Measurements from ENCODE around the gene C12orf42. TPM values are rescaled to one million over a fixed set of nuclear protein-coding genes. Genes with fewer than 3 reads are reported as not detected.
"Not testable (repeated sequence)": the region's sequence is repeated elsewhere in the genome, so short reads cannot be mapped to it uniquely, and the experiment has no call there.

Gene C12orf42
- total RNA-seq, 1 experiment from 2014 or later = not detected

DNA sequence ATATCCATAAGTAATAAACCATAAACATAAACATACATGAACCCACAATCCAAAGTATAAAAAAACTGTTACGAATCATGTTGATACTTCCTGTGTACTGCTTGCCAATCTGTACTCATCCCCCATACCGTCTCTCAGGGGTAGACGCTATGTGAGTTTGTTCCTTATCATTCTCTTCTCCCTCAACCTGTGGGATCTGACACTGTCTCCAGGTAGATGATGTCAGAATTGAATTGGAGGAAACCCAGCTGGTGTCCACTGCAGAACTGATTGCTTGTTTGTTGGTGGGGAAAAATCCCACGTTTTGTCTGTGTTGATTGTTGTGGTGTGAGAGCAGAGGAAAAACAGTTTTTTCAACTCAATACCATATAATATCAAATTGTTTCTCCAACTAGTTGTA, 50.8 kb downstream of the C12orf42 start:
- Histone ChIP-seq H3K27ac (ENCODE audit: low read length) (no peak overlapping the region), H3K4me2 (ENCODE audit: low read depth, low read length, poor library complexity, severe bottlenecking) (no peak overlapping the region), H3K27me3 (ENCODE audit: low read length) (no peaks in the 10 kb centered on the region), H3K79me2 (ENCODE audit: low read length) (no peaks in the 10 kb centered on the region), H3K9me2 (replicated peaks; ENCODE audit: insufficient read depth, low read length) (no peaks in the 10 kb centered on the region), H3K9me3 (ENCODE audit: low read length) (no peaks in the 10 kb centered on the region), H4K20me1 (ENCODE audit: insufficient read depth, low read depth, low read length) (no peaks in the 10 kb centered on the region), H3K4me1 (ENCODE audit: low read length) (peaks cover 13% of the 10 kb centered on the region), H3K9ac (ENCODE audit: low read length) (no peak overlapping the region), H3K4me3 (ENCODE audit: low read length) (no peak overlapping the region), H2AFZ (ENCODE audit: low read length) (no peak overlapping the region), H3K36me3 (ENCODE audit: insufficient read depth, low read length) (no peaks in the 10 kb centered on the region)
- DNase-seq = no peak

- H3K4me2 ChIP-seq (ENCODE audit: low read depth, low read length, poor library complexity, severe bottlenecking) = no peak overlapping the region
- no peaks in the 10 kb centered on the region for H3K9me3 ChIP-seq (ENCODE audit: low read length)
- no peaks in the 10 kb centered on the region for H3K27me3 ChIP-seq (ENCODE audit: low read length)
- no peaks in the 10 kb centered on the region for H3K79me2 ChIP-seq (ENCODE audit: low read length)
- H3K36me3 ChIP-seq (ENCODE audit: insufficient read depth, low read length) = no peaks in the 10 kb centered on the region
- H3K4me1 ChIP-seq (ENCODE audit: low read length) = peaks cover 13% of the 10 kb centered on the region
- H2AFZ ChIP-seq (ENCODE audit: low read length) = no peak overlapping the region
- no peaks in the 10 kb centered on the region for H4K20me1 ChIP-seq (ENCODE audit: insufficient read depth, low read depth, low read length)
- DNase-seq = no peak
- no peaks in the 10 kb centered on the region for H3K9me2 ChIP-seq (replicated peaks; ENCODE audit: insufficient read depth, low read length)
- H3K27ac ChIP-seq (ENCODE audit: low read length) = no peak overlapping the region
- no peak overlapping the region for H3K4me3 ChIP-seq (ENCODE audit: low read length)
- no peak overlapping the region for H3K9ac ChIP-seq (ENCODE audit: low read length)
Measured at GRCh38 chr12:103442822-103443221, 52.9 kb downstream of the C12orf42 start.

- Histone ChIP-seq H3K79me2 (ENCODE audit: low read length) (no peaks in the 10 kb centered on the region), H3K27me3 (ENCODE audit: low read length) (no peaks in the 10 kb centered on the region), H3K4me3 (ENCODE audit: low read length) (no peak overlapping the region), H3K9ac (ENCODE audit: low read length) (no peak overlapping the region), H3K36me3 (ENCODE audit: insufficient read depth, low read length) (no peaks in the 10 kb centered on the region), H3K4me2 (ENCODE audit: low read depth, low read length, poor library complexity, severe bottlenecking) (no peak overlapping the region), H4K20me1 (ENCODE audit: insufficient read depth, low read depth, low read length) (no peaks in the 10 kb centered on the region), H3K9me2 (replicated peaks; ENCODE audit: insufficient read depth, low read length) (no peaks in the 10 kb centered on the region), H3K27ac (ENCODE audit: low read length) (no peak overlapping the region), H3K9me3 (ENCODE audit: low read length) (no peaks in the 10 kb centered on the region), H3K4me1 (ENCODE audit: low read length) (peaks cover 13% of the 10 kb centered on the region), H2AFZ (ENCODE audit: low read length) (no peak overlapping the region)
- no peak for DNase-seq
Measured at GRCh38 chr12:103442182-103442555, 53.6 kb downstream of the C12orf42 start.

DNA sequence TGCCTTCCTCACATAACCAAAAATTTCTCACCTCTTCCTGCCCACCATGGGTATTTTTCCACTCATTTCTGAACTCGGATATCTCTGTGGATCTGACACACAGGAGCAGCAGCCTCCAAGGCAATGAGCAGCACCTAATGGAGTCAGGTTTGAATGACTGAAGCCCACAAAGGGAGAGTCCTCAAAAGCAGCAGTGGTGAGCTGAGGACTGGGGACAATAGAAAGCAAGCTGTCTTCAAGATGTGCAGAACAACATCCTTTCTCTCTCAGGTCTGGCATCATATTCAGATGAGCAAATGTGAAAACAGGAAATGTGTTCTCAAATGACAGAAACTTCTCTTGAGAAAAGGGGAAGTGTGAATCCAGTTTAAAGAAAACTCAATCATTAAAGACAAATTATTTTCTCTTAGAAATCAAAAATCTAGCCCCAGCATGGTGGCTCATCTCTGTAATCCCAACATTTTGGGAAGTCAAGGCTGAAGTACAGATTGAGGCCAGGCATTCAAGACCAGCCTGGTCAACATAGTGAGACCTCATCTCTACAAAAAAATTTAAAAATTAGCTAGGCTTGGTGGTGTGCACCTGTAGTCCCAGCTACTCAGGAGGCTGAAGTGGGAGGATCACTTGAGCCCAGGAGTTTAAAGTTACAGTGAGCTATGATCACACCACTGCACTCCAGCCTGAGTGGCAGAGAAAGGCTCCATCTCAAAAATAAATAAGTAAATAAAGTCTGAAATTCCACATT, 54.2 kb downstream of the C12orf42 start:
- H3K4me3 ChIP-seq (ENCODE audit: low read length) = no peak overlapping the region
- no peaks in the 10 kb centered on the region for H3K9me3 ChIP-seq (ENCODE audit: low read length)
- H3K4me2 ChIP-seq (ENCODE audit: low read depth, low read length, poor library complexity, severe bottlenecking) = peak overlapping the region; percentile 15
- no peak overlapping the region for H3K27ac ChIP-seq (ENCODE audit: low read length)
- no peak overlapping the region for H3K9ac ChIP-seq (ENCODE audit: low read length)
- no peaks in the 10 kb centered on the region for H3K36me3 ChIP-seq (ENCODE audit: insufficient read depth, low read length)
- H2AFZ ChIP-seq (ENCODE audit: low read length) = no peak overlapping the region
- H3K27me3 ChIP-seq (ENCODE audit: low read length) = no peaks in the 10 kb centered on the region
- no peaks in the 10 kb centered on the region for H4K20me1 ChIP-seq (ENCODE audit: insufficient read depth, low read depth, low read length)
- no peaks in the 10 kb centered on the region for H3K79me2 ChIP-seq (ENCODE audit: low read length)
- peak; percentile 71 for DNase-seq
- H3K9me2 ChIP-seq (replicated peaks; ENCODE audit: insufficient read depth, low read length) = no peaks in the 10 kb centered on the region
- H3K4me1 ChIP-seq (ENCODE audit: low read length) = peaks cover 13% of the 10 kb centered on the region

DNA sequence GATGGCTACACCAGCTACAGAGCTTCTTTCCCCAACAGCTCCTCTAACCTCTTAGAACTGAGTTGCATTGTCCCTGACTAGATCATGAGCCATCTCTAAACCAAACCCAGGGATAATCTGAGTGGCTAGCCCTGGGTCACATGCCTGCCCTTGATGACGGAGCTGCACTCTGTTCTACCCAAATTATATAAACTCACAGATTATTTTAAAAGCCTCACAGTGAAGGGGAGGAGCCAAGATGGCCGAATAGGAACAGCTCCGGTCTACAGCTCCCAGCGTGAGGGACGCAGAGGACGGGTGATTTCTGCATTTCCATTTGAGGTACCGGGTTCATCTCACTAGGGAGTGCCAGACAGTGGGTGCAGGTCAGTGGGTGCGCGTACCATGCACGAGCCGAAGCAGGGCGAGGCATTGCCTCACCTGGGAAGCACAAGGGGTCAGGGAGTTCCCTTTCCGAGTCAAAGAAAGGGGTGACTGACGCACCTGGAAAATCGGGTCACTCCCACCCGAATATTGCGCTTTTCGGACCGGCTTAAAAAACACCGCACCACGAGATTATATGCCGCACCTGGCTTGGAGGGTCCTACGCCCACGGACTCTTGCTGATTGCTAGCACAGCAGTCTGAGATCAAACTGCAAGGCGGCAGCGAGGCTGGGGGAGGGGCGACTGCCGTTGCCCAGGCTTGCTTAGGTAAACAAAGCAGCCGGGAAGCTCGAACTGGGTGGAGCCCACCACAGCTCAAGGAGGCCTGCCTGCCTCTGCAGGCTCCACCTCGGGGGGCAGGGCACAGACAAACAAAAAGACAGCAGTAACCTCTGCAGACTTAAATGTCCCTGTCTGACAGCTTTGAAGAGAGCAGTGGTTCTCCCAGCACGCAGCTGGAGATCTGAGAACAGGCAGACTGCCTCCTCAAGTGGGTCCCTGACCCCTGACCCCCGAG, 61.3 kb downstream of the C12orf42 start:
- DNase-seq; H4K20me1 ChIP-seq (ENCODE audit: insufficient read depth, low read depth, low read length); H2AFZ ChIP-seq (ENCODE audit: low read length); H3K9me2 ChIP-seq (replicated peaks; ENCODE audit: insufficient read depth, low read length); H3K9me3 ChIP-seq (ENCODE audit: low read length); H3K79me2 ChIP-seq (ENCODE audit: low read length); H3K9ac ChIP-seq (ENCODE audit: low read length); H3K4me1 ChIP-seq (ENCODE audit: low read length); H3K4me2 ChIP-seq (ENCODE audit: low read depth, low read length, poor library complexity, severe bottlenecking); H3K36me3 ChIP-seq (ENCODE audit: insufficient read depth, low read length); H3K4me3 ChIP-seq (ENCODE audit: low read length); H3K27me3 ChIP-seq (ENCODE audit: low read length); H3K27ac ChIP-seq (ENCODE audit: low read length): not testable (repeated sequence)

GRCh38 chr12:103431950-103432349, 63.8 kb downstream of the C12orf42 start:
- Histone ChIP-seq H3K4me1 (ENCODE audit: low read length) (no peaks in the 10 kb centered on the region), H3K4me3 (ENCODE audit: low read length) (no peak overlapping the region), H3K9ac (ENCODE audit: low read length) (no peak overlapping the region), H3K9me2 (replicated peaks; ENCODE audit: insufficient read depth, low read length) (no peaks in the 10 kb centered on the region), H3K27ac (ENCODE audit: low read length) (no peak overlapping the region), H3K4me2 (ENCODE audit: low read depth, low read length, poor library complexity, severe bottlenecking) (no peak overlapping the region), H2AFZ (ENCODE audit: low read length) (no peak overlapping the region), H3K36me3 (ENCODE audit: insufficient read depth, low read length) (no peaks in the 10 kb centered on the region), H3K9me3 (ENCODE audit: low read length) (no peaks in the 10 kb centered on the region), H3K79me2 (ENCODE audit: low read length) (no peaks in the 10 kb centered on the region), H4K20me1 (ENCODE audit: insufficient read depth, low read depth, low read length) (no peaks in the 10 kb centered on the region), H3K27me3 (ENCODE audit: low read length) (no peaks in the 10 kb centered on the region)
- DNase-seq = no peak

DNA sequence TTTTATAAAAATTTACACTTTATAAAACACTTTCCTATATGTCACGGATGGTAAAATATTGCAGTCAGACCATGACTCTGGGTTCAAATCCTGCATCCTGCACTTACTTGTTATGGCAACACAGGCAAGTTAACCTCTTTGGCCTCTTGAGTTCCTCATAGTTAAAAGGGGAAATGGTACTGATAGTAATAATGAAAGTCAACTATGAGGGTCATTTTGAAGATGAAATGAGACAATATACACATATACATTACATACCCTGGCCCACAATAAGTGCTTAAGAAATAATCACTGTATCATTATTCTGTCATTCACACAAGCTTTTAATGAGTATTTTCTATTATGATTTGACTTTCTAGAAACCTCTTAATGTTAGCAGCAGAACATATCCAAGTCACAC, 64.4 kb downstream of the C12orf42 start:
- Histone ChIP-seq H3K9ac (ENCODE audit: low read length) (no peak overlapping the region), H3K4me3 (ENCODE audit: low read length) (no peak overlapping the region), H4K20me1 (ENCODE audit: insufficient read depth, low read depth, low read length) (no peaks in the 10 kb centered on the region), H2AFZ (ENCODE audit: low read length) (no peak overlapping the region), H3K4me2 (ENCODE audit: low read depth, low read length, poor library complexity, severe bottlenecking) (no peak overlapping the region), H3K9me2 (replicated peaks; ENCODE audit: insufficient read depth, low read length) (no peaks in the 10 kb centered on the region), H3K4me1 (ENCODE audit: low read length) (no peaks in the 10 kb centered on the region), H3K79me2 (ENCODE audit: low read length) (no peaks in the 10 kb centered on the region), H3K36me3 (ENCODE audit: insufficient read depth, low read length) (no peaks in the 10 kb centered on the region), H3K27me3 (ENCODE audit: low read length) (no peaks in the 10 kb centered on the region), H3K9me3 (ENCODE audit: low read length) (no peaks in the 10 kb centered on the region), H3K27ac (ENCODE audit: low read length) (no peak overlapping the region)
- DNase-seq = no peak

- H4K20me1 ChIP-seq (ENCODE audit: insufficient read depth, low read depth, low read length) = not testable (repeated sequence)
Measured at GRCh38 chr12:103425674-103426073, 70.1 kb downstream of the C12orf42 start.

More at GRCh38 chr12:103425674-103426073, 70.1 kb downstream of the C12orf42 start:
- not testable (repeated sequence) for H3K4me2 ChIP-seq (ENCODE audit: low read depth, low read length, poor library complexity, severe bottlenecking); H3K79me2 ChIP-seq (ENCODE audit: low read length); H3K9me2 ChIP-seq (replicated peaks; ENCODE audit: insufficient read depth, low read length); H3K36me3 ChIP-seq (ENCODE audit: insufficient read depth, low read length); H3K9ac ChIP-seq (ENCODE audit: low read length); H2AFZ ChIP-seq (ENCODE audit: low read length); H3K27me3 ChIP-seq (ENCODE audit: low read length); H3K4me3 ChIP-seq (ENCODE audit: low read length); H3K4me1 ChIP-seq (ENCODE audit: low read length); H3K27ac ChIP-seq (ENCODE audit: low read length); DNase-seq; H3K9me3 ChIP-seq (ENCODE audit: low read length)
